ENCODE measurements around the gene PTGER1. TPM values are rescaled to one million over a fixed set of nuclear protein-coding genes. Genes with fewer than 3 reads are reported as not detected.

Gene PTGER1
- total and polyA plus RNA-seq, 2 of the 13 experiments (the other 11 are each of a cell fraction or from before 2014, with no cell fraction given): 0.13 TPM; not detected in 1

- TF ChIP-seq ZBTB20 (CRISPR knock-in tag; IDR thresholded peaks at IDR 0.05; ENCODE audit: borderline replicate concordance, low read depth): 0 out of 2 replicates have a peak, but pooled peaks have one; percentile 37
- TF ChIP-seq ZNF253 (CRISPR knock-in tag; IDR thresholded peaks at IDR 0.05; ENCODE audit: borderline replicate concordance): no peak
- TF ChIP-seq YEATS2 (CRISPR knock-in tag; IDR thresholded peaks at IDR 0.05; ENCODE audit: borderline replicate concordance): 0 out of 2 replicates have a peak, but pooled peaks have one; percentile 15
- TF ChIP-seq ZNF350 (CRISPR knock-in tag; IDR thresholded peaks at IDR 0.05; ENCODE audit: borderline replicate concordance, low read depth): 0 out of 2 replicates have a peak, but pooled peaks have one; percentile 6
- TF ChIP-seq FOXO1 (CRISPR knock-in tag; IDR thresholded peaks at IDR 0.05): no peak
- no peak for TF ChIP-seq THAP9 (CRISPR knock-in tag; IDR thresholded peaks at IDR 0.05; ENCODE audit: borderline replicate concordance)
- TF ChIP-seq POGZ (CRISPR knock-in tag; IDR thresholded peaks at IDR 0.05): no peak
- TF ChIP-seq ZNF205 (CRISPR knock-in tag; IDR thresholded peaks at IDR 0.05): 0 out of 2 replicates have a peak, but pooled peaks have one; percentile 22
- no peak for TF ChIP-seq PAF1 (CRISPR knock-in tag; IDR thresholded peaks at IDR 0.05)
- no peak for TF ChIP-seq ZMAT3 (CRISPR knock-in tag; conservative IDR thresholded peaks at IDR 0.05)
- 0 out of 2 replicates have a peak, but pooled peaks have one; percentile 32 for TF ChIP-seq SAP130 (CRISPR knock-in tag; IDR thresholded peaks at IDR 0.05; ENCODE audit: low read depth)
- no peak for TF ChIP-seq NFIB (CRISPR knock-in tag; IDR thresholded peaks at IDR 0.05; ENCODE audit: borderline replicate concordance)
- no peak for TF ChIP-seq ZNF451 (CRISPR knock-in tag; IDR thresholded peaks at IDR 0.05)
- TF ChIP-seq ZNF24 (IDR thresholded peaks at IDR 0.05): no peak
- TF ChIP-seq JUND (CRISPR knock-in tag; IDR thresholded peaks at IDR 0.05): no peak
- TF ChIP-seq PHF8 (CRISPR knock-in tag; IDR thresholded peaks at IDR 0.05): 0 out of 2 replicates have a peak, but pooled peaks have one; percentile 22
- TF ChIP-seq MXD3 (CRISPR knock-in tag; IDR thresholded peaks at IDR 0.05): 0 out of 2 replicates have a peak, but pooled peaks have one; percentile 41
- TF ChIP-seq ZC3H13 (CRISPR knock-in tag; IDR thresholded peaks at IDR 0.05): 0 out of 2 replicates have a peak, but pooled peaks have one; percentile 46
- TF ChIP-seq, protein P1, sequence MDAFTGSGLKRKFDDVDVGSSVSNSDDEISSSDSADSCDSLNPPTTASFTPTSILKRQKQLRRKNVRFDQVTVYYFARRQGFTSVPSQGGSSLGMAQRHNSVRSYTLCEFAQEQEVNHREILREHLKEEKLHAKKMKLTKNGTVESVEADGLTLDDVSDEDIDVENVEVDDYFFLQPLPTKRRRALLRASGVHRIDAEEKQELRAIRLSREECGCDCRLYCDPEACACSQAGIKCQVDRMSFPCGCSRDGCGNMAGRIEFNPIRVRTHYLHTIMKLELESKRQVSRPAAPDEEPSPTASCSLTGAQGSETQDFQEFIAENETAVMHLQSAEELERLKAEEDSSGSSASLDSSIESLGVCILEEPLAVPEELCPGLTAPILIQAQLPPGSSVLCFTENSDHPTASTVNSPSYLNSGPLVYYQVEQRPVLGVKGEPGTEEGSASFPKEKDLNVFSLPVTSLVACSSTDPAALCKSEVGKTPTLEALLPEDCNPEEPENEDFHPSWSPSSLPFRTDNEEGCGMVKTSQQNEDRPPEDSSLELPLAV (CRISPR knock-in tag; conservative IDR thresholded peaks at IDR 0.05; ENCODE audit: low read depth): no peak
- TF ChIP-seq GZF1 (CRISPR knock-in tag; IDR thresholded peaks at IDR 0.05): no peak
- TF ChIP-seq NR1H2 (CRISPR knock-in tag; IDR thresholded peaks at IDR 0.05; ENCODE audit: borderline replicate concordance, low read depth): no peak
- no peak for TF ChIP-seq TSC22D2 (CRISPR knock-in tag; IDR thresholded peaks at IDR 0.05; ENCODE audit: borderline replicate concordance)
- TF ChIP-seq RNF2 (conservative IDR thresholded peaks at IDR 0.05; ENCODE audit: low read depth): no peak
- TF ChIP-seq ZNF577 (CRISPR knock-in tag; IDR thresholded peaks at IDR 0.05; ENCODE audit: borderline replicate concordance, low read depth): no peak
- TF ChIP-seq TBX2 (CRISPR knock-in tag; IDR thresholded peaks at IDR 0.05; ENCODE audit: borderline replicate concordance): peak; percentile 22; the same call in 1 of the 2 replicates
Measured at GRCh38 chr19:14516746-14517438, 41.7 kb upstream of the PTGER1 start (continued).
